Measurements from ENCODE around the gene DNMT3A. TPM values are rescaled to one million over a fixed set of nuclear protein-coding genes. Genes with fewer than 3 reads are reported as not detected.

DNMT3A gene
- total RNA-seq, 1 experiment from 2014 or later, result 63.1 TPM

- H3K4me3 ChIP-seq (ENCODE audit: insufficient read depth, low read depth, low read length), result no peak overlapping the region
Measured at GRCh38 chr2:25314514-25315315, 27.0 kb downstream of the DNMT3A start.

GRCh38 chr2:25313711-25314513 lies 27.8 kb downstream of the DNMT3A start:
- no peak overlapping the region for H3K4me3 ChIP-seq (ENCODE audit: insufficient read depth, low read depth, low read length)
- H3K36me3 ChIP-seq (replicated peaks; ENCODE audit: control insufficient read depth, insufficient read depth, low read length), result no peaks in the 10 kb centered on the region
- DNase-seq, result no peak
- no peaks in the 10 kb centered on the region for H3K27me3 ChIP-seq (ENCODE audit: control insufficient read depth, insufficient read depth, low read length)

More at GRCh38 chr2:25314514-25315315, 27.0 kb downstream of the DNMT3A start:
- DNase-seq, result peak; percentile 98
- Histone ChIP-seq H3K27me3 (ENCODE audit: control insufficient read depth, insufficient read depth, low read length) (no peaks in the 10 kb centered on the region), H3K36me3 (replicated peaks; ENCODE audit: control insufficient read depth, insufficient read depth, low read length) (no peaks in the 10 kb centered on the region)

- Histone ChIP-seq H3K36me3 (replicated peaks; ENCODE audit: control insufficient read depth, insufficient read depth, low read length) (no peaks in the 10 kb centered on the region), H3K4me3 (ENCODE audit: insufficient read depth, low read depth, low read length) (no peak overlapping the region), H3K27me3 (ENCODE audit: control insufficient read depth, insufficient read depth, low read length) (no peaks in the 10 kb centered on the region)
- no peak for DNase-seq
Measured at GRCh38 chr2:25312958-25313710, 28.6 kb downstream of the DNMT3A start.

- Histone ChIP-seq H3K4me3 (ENCODE audit: insufficient read depth, low read depth, low read length) (no peak overlapping the region), H3K27me3 (ENCODE audit: control insufficient read depth, insufficient read depth, low read length) (no peaks in the 10 kb centered on the region), H3K36me3 (replicated peaks; ENCODE audit: control insufficient read depth, insufficient read depth, low read length) (no peaks in the 10 kb centered on the region)
- DNase-seq, result peak; percentile 73
Measured at GRCh38 chr2:25311865-25312575, 29.7 kb downstream of the DNMT3A start.

GRCh38 chr2:25310965-25311864 lies 30.5 kb downstream of the DNMT3A start:
- no peak overlapping the region for H3K4me3 ChIP-seq (ENCODE audit: insufficient read depth, low read depth, low read length)
- no peaks in the 10 kb centered on the region for H3K27me3 ChIP-seq (ENCODE audit: control insufficient read depth, insufficient read depth, low read length)
- DNase-seq, result peak; percentile 95
- no peaks in the 10 kb centered on the region for H3K36me3 ChIP-seq (replicated peaks; ENCODE audit: control insufficient read depth, insufficient read depth, low read length)

- peak; percentile 70 for DNase-seq
- Histone ChIP-seq H3K36me3 (replicated peaks; ENCODE audit: control insufficient read depth, insufficient read depth, low read length) (no peaks in the 10 kb centered on the region; the same call in 1 of the 2 replicates), H3K27me3 (ENCODE audit: control insufficient read depth, insufficient read depth, low read length) (no peaks in the 10 kb centered on the region), H3K4me3 (ENCODE audit: insufficient read depth, low read depth, low read length) (no peak overlapping the region)
Measured at GRCh38 chr2:25310709-25310964, 31.1 kb downstream of the DNMT3A start.

GRCh38 chr2:25309402-25309801 lies 32.3 kb downstream of the DNMT3A start:
- no peaks in the 10 kb centered on the region for H3K27me3 ChIP-seq (ENCODE audit: control insufficient read depth, insufficient read depth, low read length)
- no peak overlapping the region for H3K4me3 ChIP-seq (ENCODE audit: insufficient read depth, low read depth, low read length)
- H3K36me3 ChIP-seq (replicated peaks; ENCODE audit: control insufficient read depth, insufficient read depth, low read length), result no peaks in the 10 kb centered on the region; the same call in 1 of the 2 replicates
- peak; percentile 90 for DNase-seq

GRCh38 chr2:25308599-25308998 lies 33.1 kb downstream of the DNMT3A start:
- no peaks in the 10 kb centered on the region; the same call in 1 of the 2 replicates for H3K36me3 ChIP-seq (replicated peaks; ENCODE audit: control insufficient read depth, insufficient read depth, low read length)
- no peaks in the 10 kb centered on the region for H3K27me3 ChIP-seq (ENCODE audit: control insufficient read depth, insufficient read depth, low read length)
- no peak overlapping the region for H3K4me3 ChIP-seq (ENCODE audit: insufficient read depth, low read depth, low read length)
- no peak for DNase-seq

GRCh38 chr2:25307949-25308557 lies 33.7 kb downstream of the DNMT3A start:
- Histone ChIP-seq H3K4me3 (ENCODE audit: insufficient read depth, low read depth, low read length) (no peak overlapping the region), H3K36me3 (replicated peaks; ENCODE audit: control insufficient read depth, insufficient read depth, low read length) (no peaks in the 10 kb centered on the region; the same call in 1 of the 2 replicates), H3K27me3 (ENCODE audit: control insufficient read depth, insufficient read depth, low read length) (no peaks in the 10 kb centered on the region)
- no peak for DNase-seq

- no peaks in the 10 kb centered on the region for H3K27me3 ChIP-seq (ENCODE audit: control insufficient read depth, insufficient read depth, low read length)
- DNase-seq, result no peak
- no peak overlapping the region for H3K4me3 ChIP-seq (ENCODE audit: insufficient read depth, low read depth, low read length)
- H3K36me3 ChIP-seq (replicated peaks; ENCODE audit: control insufficient read depth, insufficient read depth, low read length), result no peaks in the 10 kb centered on the region; the same call in 1 of the 2 replicates
Measured at GRCh38 chr2:25306777-25307368, 34.9 kb downstream of the DNMT3A start.

GRCh38 chr2:25305775-25306174 lies 36.0 kb downstream of the DNMT3A start:
- DNase-seq, result no peak
- Histone ChIP-seq H3K36me3 (replicated peaks; ENCODE audit: control insufficient read depth, insufficient read depth, low read length) (no peaks in the 10 kb centered on the region; the same call in 1 of the 2 replicates), H3K4me3 (ENCODE audit: insufficient read depth, low read depth, low read length) (no peak overlapping the region), H3K27me3 (ENCODE audit: control insufficient read depth, insufficient read depth, low read length) (no peaks in the 10 kb centered on the region)

- Histone ChIP-seq H3K4me3 (ENCODE audit: insufficient read depth, low read depth, low read length) (no peak overlapping the region), H3K27me3 (ENCODE audit: control insufficient read depth, insufficient read depth, low read length) (no peaks in the 10 kb centered on the region), H3K36me3 (replicated peaks; ENCODE audit: control insufficient read depth, insufficient read depth, low read length) (no peaks in the 10 kb centered on the region; the same call in 1 of the 2 replicates)
- no peak for DNase-seq
Measured at GRCh38 chr2:25304826-25305596, 36.7 kb downstream of the DNMT3A start.

Measured in H7 (cell line).